Keratinocyte (primary cell): ENCODE data around the gene KCNJ14.

ENCODE experiments used
- CTCF ChIP-seq, 3 experiments: IDR thresholded peaks in 1 of 3; conservative IDR thresholded peaks in 1 of 3; optimal IDR thresholded peaks in 1 of 3; 2 replicates in 2 of 3; 3 replicates in 1 of 3; pipeline versions ENCODE3 to v1.5.1; 2011; ENCODE audit warnings: low read length in 3 of 3, mild to moderate bottlenecking in 3 of 3, moderate library complexity in 2 of 3, control low read depth in 1 of 3, inconsistent platforms in 1 of 3; ENCODE audit not compliant: insufficient read depth in 2 of 3; ENCODE audit errors: extremely low read depth in 1 of 3
- EZH2 ChIP-seq: IDR thresholded peaks from one replicate; pipeline ENCODE4 v1.6.1; 2012; ENCODE audit warnings: inconsistent platforms, mild to moderate bottlenecking, low read length, moderate library complexity

- no peak for TF ChIP-seq CTCF (optimal IDR thresholded peaks at IDR 0.05 in 1 of 3, IDR thresholded peaks at IDR 0.05 in 1 of 3, conservative IDR thresholded peaks at IDR 0.05 in 1 of 3; ENCODE audit: extremely low read depth in 1 of 3, insufficient read depth in 2 of 3, low read length in 3 of 3)
- TF ChIP-seq EZH2: no peak
These were observed 4.5 kb upstream of the KCNJ14 start for GRCh38 chr19:48450863-48451262.
